B cell (primary cell): ENCODE results near the gene ASTN2.

ENCODE experiments used
- EZH2 ChIP-seq: IDR thresholded peaks from 2 replicates; pipeline ENCODE4 v1.6.1; 2012; ENCODE audit warnings: borderline replicate concordance, low read depth, mild to moderate bottlenecking, moderate library complexity, low read length; ENCODE audit not compliant: insufficient read depth, poor library complexity, severe bottlenecking
- TF ChIP-seq, protein P1 (sequence below): fragments of 200-600 bp; IDR thresholded peaks from one replicate; pipeline ENCODE4 v1.8.0; 2022; ENCODE audit warnings: antibody characterized with exemption, mild to moderate bottlenecking

DNA sequence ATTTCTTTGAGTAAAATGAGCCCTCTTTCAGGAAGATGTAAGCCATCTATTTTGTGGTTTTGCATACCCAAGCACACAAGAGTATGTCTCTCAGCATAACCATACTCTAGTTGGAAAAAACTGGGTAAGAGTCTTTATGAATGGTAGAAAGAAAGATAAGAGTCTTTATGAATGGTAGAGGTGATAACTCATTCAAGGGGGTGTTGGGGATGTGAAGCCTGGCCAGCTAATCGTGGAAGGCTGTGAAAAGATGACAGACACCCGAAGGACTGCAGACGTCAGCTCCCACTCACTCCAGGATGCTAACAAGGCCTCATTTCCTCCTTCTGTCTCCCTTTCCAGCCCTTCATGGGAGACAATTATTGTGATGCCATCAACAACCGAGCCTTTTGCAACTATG lies 1032.8 kb downstream of the ASTN2 start:
- no peak for TF ChIP-seq EZH2
- TF ChIP-seq, protein P1, sequence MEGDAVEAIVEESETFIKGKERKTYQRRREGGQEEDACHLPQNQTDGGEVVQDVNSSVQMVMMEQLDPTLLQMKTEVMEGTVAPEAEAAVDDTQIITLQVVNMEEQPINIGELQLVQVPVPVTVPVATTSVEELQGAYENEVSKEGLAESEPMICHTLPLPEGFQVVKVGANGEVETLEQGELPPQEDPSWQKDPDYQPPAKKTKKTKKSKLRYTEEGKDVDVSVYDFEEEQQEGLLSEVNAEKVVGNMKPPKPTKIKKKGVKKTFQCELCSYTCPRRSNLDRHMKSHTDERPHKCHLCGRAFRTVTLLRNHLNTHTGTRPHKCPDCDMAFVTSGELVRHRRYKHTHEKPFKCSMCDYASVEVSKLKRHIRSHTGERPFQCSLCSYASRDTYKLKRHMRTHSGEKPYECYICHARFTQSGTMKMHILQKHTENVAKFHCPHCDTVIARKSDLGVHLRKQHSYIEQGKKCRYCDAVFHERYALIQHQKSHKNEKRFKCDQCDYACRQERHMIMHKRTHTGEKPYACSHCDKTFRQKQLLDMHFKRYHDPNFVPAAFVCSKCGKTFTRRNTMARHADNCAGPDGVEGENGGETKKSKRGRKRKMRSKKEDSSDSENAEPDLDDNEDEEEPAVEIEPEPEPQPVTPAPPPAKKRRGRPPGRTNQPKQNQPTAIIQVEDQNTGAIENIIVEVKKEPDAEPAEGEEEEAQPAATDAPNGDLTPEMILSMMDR = no peak
